Amniotic epithelial cell (primary cell): ENCODE data around the gene LHB.
"Not testable (repeated sequence)": the region's sequence is repeated elsewhere in the genome, so short reads cannot be mapped to it uniquely, and the experiment has no call there.

Source experiments
- DNase-seq: peaks from one replicate; pipeline ENCODE4 v3.0.0-alpha.2; 2010; ENCODE audit warnings: low read depth

Gene LHB

DNA sequence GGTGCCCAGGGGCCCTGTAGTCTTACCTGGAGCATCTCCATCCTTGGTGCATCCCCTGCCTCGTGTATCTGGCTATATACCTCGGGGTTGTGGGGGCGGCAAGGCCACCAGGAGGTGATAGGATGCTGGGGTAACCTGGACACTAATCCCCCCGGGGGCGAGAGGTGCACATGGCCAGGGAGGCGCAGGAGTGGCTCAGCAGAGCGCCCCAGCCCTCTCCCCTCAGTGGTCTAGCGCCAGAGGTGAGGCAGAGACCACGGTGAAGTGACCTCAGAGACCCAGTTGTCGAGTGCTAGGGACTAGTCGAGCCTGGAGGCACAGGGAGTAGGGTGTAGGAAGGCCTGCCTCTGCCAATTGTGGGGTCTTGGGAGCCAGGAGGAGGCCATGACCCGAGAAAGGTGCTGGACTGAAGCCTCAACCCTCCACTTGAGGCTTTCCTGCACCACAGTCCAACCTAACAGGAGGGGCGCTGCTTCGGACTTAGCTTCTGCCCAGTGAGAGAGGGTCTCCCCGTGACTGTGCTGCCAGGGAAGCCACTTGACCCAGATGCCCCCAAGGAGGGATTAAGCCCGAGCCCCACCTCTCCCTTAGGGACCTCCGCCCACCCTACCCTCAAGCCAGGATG is at the start of gene LHB:
TSS of gene LHB (minus strand) at position 51 of the 625 bp plus-strand sequence. CDS start at position 41, 10 bp downstream.
- DNase-seq, result no peak

DNA sequence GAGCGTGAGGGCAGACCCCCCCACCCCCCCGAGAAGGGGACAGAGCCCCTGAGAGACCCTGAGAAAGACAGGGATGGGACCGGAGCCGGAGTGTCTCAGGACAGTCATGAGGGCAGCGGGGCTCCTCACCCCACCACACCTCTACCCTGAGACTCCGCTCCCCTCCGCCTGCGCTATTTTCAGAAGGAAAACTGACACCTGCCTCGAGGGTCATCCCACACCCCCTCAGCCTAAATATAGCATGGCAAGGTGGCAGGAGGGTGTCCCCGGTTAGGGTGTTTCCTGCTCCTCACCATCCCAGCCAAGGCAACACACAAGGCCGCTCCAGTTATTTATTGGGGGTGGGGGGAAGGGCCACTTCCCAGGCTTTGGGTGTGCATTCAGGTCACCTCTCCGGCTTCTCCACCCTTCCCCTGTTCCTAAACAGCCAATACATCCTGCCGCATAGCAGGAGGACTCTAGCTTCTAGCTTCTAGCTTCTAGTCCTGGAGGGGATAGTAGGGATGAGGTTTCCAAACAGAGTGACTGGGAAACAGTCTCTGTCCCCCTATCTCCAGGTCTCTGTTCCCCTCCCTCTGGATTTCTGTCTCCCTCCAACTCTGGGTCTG is 49.1 kb upstream of the LHB start:
- DNase-seq, result no peak

DNA sequence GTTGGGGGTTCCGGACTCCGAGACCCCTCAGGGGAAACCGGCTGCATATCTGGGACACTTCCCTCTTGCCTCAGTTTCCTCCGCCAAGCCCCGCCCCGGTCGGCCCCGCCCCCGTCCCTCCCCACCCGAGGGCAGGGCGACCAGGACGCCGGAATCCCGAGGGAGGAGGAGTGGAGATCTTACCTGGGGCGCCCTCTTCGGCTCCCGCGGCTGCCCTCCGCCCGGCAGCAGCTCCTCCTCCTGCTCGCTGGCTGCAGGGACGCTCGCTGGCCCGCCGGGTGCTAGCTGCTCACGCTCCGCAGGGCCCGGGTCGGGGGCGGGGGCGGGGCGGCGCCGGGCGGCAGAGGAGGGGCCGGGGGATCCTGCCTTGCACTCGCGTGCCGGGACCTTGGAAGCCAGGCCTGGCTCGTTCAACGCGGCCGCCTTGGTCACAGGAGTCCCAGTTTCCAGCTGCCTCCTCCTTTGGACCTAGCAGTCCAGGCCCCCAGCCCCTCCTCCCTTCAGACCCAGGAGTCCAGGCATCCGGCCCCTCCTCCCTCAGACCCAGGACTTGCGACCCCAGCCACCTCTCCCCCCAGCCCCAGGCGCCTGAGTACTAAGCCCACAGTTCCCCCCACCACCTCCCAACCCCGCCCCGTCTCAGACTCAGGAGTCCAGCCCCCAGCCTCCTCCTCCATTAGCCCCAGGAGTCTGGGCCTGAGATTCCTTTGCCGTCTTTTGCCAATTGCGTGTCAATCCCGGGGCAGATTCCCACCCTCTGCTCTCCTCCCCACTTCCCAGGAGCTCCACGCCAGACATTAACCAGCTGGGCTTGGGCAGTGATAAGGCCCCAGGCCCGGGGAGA is 48.1 kb upstream of the LHB start, which contains the start of gene NTF4:
TSS of gene NTF4 (minus strand) at position 51 of the 844 bp plus-strand sequence. CDS start 2,821 bp downstream, outside the sequence.
- DNase-seq, result peak; percentile 33

DNA sequence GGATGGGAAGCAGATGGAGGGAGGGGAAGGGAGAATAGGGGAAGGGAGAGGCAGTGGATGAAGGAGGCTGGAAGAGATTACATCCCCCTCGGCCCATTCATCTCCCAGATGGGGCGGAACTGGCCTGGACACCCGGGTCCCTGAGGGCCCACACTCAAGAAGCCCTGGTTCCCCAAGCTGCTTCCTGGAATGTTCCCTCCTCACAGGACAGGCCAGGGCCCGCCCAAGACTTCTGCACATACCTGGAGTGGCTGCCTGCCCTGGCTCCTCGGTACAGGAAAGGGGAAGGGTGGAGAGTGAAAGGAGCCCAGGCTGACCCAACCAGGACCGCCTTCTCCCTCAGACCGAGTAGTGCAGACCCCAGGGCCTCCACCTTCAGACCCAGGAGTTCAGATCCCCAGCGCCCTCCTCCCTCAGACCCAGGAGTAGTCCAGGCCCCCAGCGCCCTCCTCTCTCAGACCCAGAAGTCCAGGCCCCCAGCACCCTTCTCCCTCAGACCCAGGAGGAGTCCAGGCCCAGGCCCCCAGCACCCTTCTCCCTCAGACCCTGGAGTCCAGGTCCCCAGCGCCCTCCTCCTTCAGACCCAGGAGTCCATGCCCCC is 47.2 kb upstream of the LHB start:
- no peak for DNase-seq

DNA sequence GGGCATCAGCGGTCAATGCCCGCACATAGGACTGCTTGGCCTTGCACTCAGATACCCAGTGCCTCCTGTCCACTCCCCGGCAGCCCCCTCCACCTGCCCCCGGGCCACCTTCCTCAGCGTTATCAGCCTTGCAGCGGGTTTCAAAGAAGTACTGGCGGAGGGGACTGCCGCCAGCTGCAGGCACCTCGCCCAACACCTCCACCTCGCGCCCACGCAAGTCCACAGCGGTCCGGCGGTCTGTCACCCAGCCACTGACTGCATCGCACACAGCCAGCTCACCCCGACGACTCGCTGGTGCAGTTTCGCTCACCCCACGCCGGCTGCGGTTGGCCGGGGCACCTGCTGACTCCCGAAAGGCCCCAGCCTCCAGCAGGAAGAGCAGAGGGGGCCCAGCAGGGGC is 44.6 kb upstream of the LHB start:
- no peak for DNase-seq

DNA sequence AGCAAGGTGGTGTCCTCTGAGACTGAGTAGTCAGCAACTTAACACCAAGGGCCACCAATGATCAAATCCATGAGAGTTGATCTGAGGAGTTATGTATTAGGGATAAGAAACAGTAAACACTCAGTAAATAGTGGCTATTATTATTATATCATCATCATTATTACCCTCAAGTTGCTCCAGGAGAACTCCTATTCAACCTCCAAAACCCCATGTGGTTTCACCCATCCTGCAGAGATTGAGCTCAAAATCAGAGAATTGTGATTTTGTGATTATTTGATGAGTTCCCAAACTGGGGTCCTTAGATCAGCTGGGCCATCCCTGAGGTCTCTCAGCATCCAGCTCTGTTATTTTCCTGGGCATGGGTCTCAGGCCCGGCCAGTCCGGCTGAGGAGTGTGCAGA is 44.1 kb upstream of the LHB start:
- no peak for DNase-seq

DNA sequence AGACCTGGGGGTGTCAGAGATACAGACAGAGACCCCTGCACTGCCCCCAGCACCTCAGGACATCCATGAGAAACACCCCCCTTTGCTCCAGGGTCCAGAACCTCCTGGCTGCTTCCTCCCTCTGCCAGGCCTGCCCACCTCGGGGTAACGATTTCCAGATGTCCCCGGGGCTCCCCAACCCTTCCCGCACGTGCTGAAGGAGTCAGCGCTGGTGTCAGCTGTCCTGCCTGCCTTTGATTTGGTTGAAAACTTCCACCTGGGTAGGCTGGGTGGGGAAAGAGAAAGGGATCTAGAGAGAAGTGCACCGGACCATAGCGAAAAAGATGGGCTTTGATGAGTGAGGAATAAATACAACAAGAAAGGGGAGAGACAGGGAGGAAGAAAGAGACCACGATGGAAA is 42.2 kb upstream of the LHB start:
- DNase-seq, result no peak

DNA sequence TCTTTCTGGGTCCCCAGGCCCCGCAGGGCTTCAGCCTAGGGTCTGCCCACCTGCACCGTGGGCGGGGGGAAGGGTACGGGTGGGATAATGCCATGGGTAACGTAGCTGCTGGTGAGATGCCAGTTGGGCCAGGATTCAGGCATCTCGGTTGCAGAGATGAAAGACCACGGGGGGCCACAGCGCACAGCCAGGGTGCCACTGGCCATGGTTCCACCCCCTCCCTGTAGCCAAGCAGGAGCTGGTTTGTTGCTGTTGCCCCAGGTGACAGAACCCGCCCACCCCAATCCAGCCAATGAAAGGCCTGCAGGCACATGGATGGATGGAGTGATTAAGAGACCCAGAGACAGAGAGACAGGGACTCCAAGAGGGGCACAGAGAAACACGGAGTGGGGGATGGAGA is 41.7 kb upstream of the LHB start:
- no peak for DNase-seq

DNA sequence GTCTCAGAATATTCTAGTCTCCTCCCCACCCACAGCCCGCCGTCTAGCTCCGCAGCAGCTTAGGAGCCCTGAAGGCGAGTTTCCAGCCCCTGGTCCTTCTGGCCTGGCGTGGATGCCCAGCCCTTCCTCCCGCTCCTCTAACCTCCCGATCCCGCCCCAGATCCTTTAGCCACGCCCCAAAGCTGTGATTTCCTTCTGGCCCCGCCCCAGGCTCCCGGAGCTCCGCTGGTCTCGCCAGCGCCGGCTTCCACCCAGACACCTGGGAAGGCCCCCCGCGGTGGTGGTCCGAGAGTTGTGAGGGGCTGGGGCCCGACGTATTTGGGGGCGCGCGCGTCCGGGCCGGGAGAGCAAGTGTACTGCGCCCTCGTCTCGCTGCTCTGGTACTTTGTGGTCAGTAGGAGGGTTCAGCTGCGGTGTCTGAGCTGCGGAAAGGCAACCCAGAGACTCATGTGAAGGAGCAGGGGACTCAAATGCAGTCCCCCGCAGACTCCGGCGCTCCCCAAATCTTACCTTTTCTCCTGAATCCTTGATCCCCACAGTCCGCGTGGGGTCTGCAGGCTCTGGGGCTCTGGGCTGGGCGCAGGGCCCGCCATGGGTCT is 40.8 kb upstream of the LHB start, which contains the start of gene CGB7:
TSS of gene CGB7 (minus strand) at position 114 of the 599 bp plus-strand sequence. CDS start 2,374 bp downstream, outside the sequence.
- peak; percentile 40 for DNase-seq

DNA sequence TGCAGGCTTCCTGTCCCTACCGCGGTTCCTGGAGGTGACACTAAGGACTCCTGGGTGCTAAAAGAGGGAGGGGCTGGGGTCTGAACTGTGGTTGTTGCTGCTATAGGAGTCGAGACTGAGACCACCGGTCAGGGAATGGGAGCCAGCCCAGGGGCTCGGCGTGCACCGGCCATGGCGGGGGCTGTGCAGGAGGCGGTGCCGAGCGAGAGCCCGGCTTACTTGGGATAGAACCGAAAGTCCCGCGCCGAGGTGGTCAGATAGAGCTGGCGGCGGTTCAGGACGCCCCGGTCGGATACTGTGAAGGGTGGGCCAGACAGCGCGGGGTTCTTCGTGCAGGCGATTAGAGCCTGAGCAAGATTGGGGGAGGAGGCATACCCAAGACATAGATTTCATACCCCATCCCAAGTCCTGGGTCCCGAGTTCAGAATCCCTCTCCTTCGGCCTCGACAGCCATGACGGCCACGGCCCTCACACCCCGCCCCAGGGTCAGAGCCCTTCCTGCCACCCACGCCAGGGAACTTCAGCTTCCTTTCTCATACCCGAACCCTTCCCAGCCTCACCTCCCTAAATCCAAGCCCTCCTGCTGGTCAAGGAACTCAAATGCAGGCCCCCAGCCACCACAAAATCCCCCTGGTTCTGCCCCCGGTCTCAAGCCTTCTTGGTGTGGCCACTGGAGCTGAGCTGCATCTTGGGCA is 40.2 kb upstream of the LHB start:
- DNase-seq, result not testable (repeated sequence)

DNA sequence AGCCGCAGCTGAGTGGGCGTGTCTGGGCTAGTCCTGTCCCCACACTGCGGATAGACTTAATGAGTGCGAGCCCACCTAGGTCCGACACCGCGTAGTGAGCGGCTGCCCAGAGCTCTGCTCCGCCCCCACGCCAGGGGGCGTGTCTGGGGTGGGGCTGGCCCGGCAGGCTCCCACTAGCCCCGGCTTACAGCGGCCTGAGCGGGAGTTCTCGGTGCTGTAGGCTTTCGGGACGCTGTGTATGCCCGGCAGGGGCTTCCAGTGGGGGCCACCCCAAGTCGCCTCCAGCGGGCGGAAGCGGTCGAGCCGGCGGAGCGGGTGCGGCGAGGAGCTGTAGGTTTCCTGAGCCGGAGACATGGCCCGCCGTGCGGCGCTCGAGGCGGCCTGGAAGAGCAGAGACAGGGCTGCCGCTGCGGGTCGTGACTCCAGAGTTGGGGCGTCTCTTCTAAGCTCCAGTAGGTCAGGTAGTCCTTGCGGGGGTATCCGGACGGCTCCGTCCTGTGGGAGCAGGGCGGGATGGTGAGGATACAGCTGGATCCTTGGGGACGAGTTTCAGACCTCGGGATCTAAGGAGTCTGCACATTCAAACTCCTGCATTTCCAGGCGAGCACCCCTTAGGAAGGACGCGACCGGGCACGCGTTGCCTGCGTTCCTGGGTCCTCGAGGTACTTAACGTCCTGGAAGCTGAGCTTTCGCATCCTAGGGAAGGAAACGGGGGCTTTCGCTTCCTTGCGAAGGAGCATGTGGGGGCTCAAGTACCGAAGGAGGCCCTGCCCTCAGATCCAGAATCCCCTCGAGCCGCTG is 39.4 kb upstream of the LHB start:
- DNase-seq, result peak; percentile 8

DNA sequence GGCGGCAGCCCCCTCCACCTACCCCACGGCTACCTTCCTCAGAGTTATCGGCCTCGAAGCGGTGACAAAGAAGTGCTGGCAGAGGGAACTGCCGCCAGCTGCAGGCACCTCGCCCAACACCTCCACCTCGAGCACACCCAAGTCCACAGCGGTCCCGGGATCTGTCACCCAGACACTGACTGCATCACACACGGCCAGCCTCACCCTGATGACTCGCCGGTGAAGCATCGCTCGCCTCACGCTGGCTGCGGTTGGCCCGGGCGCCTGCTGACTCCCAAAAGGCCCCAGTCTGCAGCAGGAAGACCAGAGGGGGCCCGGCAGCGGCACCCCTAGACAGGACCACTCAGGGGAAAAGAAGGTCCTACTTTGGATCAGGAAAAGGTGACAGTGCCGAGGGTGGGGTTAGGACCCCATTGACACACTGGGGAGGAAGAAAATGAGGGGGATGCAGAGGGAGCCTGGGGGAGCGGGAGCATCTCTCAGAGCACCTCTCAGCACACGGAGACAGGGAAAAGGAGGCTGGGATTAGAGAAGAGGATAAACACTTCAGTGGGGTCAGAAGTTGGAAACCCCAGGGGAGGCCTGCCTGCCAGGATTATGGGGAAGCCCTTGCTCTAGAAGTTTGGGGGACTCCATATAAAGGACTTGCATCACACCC is 33.6 kb upstream of the LHB start:
- DNase-seq, result peak; percentile 36

DNA sequence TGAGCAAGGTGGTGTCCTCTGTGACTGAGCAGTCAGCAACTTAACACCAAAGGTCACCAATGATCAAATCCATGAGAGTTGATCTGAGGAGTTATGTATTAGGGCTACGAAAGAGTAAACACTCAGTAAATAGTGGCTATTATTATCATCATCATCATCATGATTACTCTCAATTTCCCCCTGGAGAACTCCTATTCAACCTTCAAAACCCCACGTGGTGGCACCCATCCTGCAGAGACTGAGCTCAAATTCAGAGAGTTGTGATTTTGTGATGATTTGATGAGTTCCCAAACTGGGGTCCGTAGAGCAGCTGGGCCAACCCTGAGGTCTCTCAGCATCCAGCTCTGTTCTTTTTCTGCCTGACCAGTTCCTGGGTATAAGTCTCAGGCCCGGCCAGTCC is 32.9 kb upstream of the LHB start:
- DNase-seq, result not testable (repeated sequence)

DNA sequence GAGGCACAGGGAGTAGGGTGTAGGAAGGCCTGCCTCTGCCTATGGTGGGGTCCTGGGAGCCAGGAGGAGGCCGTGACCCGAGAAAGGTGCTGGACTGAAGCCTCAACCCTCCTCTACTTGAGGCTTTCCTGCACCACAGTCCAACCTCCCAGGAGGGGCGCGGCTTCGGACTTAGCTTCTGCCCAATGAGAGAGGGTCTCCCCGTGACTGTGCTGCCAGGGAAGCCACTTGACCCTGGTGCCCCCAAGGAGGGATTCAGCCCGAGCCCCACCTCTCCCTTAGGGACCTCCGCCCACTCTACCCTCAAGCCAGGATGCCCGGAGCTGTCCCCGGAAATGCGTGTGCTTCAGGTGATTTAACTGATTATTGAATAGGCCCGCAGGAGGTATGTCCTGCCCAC is 32.1 kb upstream of the LHB start, which contains the start of gene CGB8:
TSS of gene CGB8 (minus strand) at position 101 of the 400 bp plus-strand sequence. CDS start 372 bp downstream, outside the sequence.
- DNase-seq, result not testable (repeated sequence)

DNA sequence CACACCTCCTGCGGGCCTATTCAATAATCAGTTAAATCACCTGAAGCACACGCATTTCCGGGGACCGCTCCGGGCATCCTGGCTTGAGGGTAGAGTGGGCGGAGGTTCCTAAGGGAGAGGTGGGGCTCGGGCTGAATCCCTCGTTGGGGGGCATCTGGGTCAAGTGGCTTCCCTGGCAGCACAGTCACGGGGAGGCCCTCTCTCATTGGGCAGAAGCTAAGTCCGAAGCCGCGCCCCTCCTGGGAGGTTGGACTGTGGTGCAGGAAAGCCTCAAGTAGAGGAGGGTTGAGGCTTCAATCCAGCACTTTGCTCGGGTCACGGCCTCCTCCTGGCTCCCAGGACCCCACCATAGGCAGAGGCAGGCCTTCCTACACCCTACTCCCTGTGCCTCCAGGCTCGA is 26.7 kb upstream of the LHB start, which contains the start of gene CGB5:
TSS of gene CGB5 (plus strand) at position 301 of the 400 bp plus-strand sequence. CDS start 362 bp downstream, outside the sequence.
- DNase-seq, result not testable (repeated sequence)

DNA sequence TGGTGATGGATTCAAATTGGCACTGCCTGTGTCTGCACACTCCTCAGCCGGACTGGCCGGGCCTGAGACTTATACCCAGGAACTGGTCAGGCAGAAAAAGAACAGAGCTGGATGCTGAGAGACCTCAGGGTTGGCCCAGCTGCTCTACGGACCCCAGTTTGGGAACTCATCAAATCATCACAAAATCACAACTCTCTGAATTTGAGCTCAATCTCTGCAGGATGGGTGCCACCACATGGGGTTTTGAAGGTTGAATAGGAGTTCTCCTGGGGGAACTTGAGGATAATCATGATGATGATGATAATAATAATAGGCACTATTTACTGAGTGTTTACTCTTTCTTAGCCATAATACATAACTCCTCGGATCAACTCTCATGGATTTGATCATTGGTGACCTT is 25.8 kb upstream of the LHB start:
- DNase-seq, result not testable (repeated sequence)

DNA sequence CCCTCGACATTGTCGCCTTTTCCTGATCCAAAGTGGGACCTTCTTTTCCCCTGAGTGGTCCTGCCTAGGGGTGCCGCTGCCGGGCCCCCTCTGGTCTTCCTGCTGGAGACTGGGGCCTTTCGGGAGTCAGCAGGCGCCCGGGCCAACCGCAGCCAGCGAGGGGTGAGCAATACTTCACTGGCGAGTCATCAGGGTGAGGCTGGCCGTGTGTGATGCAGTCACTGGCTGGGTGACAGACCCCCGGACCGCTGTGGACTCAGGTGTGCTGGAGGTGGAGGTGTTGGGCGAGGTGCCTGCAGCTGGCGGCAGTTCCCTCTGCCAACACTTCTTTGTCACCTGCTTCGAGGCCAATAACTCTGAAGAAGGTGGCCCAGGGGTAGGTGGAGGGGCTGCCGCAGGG is 25.3 kb upstream of the LHB start:
- no peak for DNase-seq

DNA sequence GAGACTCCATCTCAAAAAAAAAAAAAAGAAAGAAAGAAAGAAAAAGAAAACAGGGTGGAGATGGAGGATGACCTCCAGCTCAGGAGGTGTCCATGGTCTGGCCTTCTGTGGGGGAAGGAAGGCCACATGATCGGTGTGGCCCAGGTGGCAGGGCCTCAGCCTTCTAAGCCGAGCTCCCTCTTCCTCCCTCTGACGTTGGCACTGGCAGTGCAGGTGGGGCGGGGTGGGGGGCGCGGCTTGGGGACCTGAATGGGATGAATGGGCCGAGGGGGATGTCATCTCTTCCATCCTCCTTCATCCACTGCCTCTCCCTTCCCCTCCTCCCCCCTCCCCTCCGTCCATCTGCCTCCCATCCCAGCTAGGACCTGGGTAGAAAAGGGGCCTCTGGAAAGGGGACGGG is 22.8 kb upstream of the LHB start:
- DNase-seq, result not testable (repeated sequence)

DNA sequence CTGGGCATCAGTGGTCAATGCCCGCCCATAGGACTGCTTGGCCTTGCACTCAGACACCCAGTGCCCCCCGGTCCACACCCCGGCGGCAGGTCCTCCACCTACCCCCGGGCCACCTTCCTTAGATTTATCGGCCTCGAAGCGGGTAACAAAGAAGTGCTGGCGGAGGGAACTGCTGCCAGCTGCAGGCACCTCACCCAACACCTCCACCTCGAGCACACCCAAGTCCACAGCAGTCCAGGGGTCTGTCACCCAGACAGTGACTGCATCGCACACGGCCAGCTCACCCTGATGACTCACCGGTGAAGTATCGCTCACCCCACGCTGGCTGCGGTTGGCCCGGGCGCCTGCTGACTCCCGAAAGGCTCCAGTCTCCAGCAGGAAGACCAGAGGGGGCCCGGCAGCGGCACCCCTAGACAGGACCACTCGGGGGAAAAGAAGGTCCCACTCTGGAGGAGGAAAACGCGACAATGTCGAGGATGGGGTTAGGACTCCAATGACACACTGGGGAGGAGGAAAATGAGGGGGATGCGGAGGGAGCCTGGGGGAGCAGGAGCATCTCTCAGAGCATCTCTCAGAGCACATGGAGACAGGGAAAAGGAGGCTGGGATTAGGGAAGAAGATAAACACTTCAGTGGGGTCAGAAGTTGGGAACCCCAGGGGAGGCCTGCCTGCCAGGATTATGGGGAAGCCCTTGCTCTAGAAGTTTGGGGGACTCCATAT is 21.8 kb upstream of the LHB start:
- DNase-seq, result peak; percentile 65
